ENCODE data around the gene NHSL2.

NHSL2 gene

DNA sequence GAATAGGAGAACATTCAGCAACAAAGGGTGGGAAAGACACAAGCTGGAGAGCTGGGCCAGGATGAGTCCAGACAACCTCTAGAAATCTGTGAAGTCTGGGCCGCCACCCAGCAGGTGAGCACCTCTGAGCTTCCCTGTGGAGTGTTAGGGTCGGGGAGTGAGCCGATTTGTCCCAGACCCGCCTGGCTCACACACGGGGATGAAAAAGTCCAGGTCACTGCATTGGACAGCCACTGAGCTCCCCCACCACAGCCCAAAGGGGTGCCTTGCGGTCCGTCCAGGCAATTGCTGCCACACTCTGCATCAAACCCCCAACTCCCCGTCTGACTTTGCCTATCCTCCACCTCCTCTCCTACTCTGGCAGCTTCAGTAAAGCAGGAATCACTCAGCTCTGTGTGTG lies 38.7 kb downstream of the NHSL2 start:
- H3K27me3 ChIP-seq (ENCODE audit: low read depth, low read length) = peaks cover under 1% of the 10 kb centered on the region; the same call in 1 of the 2 replicates
- no peak overlapping the region for H3K27ac ChIP-seq (ENCODE audit: low read length)
- H3K9ac ChIP-seq (ENCODE audit: low read length) = no peak overlapping the region
- no peaks in the 10 kb centered on the region for H3K9me3 ChIP-seq (ENCODE audit: insufficient read depth, low read length)
- H4K20me1 ChIP-seq (ENCODE audit: insufficient read depth, low read length) = no peaks in the 10 kb centered on the region
- no peaks in the 10 kb centered on the region for H3K4me1 ChIP-seq (ENCODE audit: low read length)
- H2AFZ ChIP-seq (ENCODE audit: low read depth, low read length) = no peak overlapping the region
- H3K79me2 ChIP-seq (ENCODE audit: low read length) = no peaks in the 10 kb centered on the region
- no peak for TF ChIP-seq EZH2phosphoT487 (IDR thresholded peaks at IDR 0.05; ENCODE audit: low read depth)
- TF ChIP-seq, protein P1, sequence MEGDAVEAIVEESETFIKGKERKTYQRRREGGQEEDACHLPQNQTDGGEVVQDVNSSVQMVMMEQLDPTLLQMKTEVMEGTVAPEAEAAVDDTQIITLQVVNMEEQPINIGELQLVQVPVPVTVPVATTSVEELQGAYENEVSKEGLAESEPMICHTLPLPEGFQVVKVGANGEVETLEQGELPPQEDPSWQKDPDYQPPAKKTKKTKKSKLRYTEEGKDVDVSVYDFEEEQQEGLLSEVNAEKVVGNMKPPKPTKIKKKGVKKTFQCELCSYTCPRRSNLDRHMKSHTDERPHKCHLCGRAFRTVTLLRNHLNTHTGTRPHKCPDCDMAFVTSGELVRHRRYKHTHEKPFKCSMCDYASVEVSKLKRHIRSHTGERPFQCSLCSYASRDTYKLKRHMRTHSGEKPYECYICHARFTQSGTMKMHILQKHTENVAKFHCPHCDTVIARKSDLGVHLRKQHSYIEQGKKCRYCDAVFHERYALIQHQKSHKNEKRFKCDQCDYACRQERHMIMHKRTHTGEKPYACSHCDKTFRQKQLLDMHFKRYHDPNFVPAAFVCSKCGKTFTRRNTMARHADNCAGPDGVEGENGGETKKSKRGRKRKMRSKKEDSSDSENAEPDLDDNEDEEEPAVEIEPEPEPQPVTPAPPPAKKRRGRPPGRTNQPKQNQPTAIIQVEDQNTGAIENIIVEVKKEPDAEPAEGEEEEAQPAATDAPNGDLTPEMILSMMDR (IDR thresholded peaks at IDR 0.05; ENCODE audit: low read depth, low read length) = no peak
- H3K4me3 ChIP-seq (ENCODE audit: low read length) = no peak overlapping the region
- no peaks in the 10 kb centered on the region for H3K36me3 ChIP-seq (replicated peaks; ENCODE audit: low read depth, low read length)
- H3K4me2 ChIP-seq (ENCODE audit: low read length) = no peak overlapping the region

DNA sequence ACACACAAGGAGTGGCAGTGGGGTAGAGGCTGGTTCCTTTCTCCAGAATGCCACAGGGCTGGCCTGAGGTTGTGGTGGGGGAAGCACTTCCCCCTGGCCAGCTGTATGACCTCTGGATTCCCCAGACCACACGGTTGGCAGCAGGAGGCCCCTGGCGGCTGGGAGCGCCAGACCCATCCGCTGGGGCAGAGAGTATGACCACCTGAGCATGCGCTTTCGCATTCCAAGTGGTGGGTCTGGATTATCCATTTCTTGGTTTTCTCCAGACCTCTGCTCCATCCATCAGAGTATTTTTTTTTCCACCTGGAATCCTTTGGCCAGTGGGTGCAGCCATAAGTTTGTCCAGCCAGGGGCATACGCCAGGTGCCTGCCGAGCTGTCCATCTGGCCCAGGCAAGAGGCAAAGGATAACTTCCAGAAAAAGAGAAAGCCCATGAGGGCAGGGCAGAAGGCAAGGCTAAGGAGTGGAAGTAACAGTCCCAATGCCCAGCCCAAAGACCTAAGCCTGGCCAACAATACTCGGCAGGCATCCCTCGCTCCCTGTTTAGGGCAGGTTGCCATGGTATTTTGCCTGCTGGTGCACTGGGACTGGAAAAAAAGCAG lies 39.3 kb downstream of the NHSL2 start:
- TF ChIP-seq EZH2phosphoT487 (IDR thresholded peaks at IDR 0.05; ENCODE audit: low read depth) = no peak
- TF ChIP-seq, protein P1 (IDR thresholded peaks at IDR 0.05; ENCODE audit: low read depth, low read length) = no peak
- Histone ChIP-seq H3K9me3 (ENCODE audit: insufficient read depth, low read length) (no peaks in the 10 kb centered on the region), H3K79me2 (ENCODE audit: low read length) (no peaks in the 10 kb centered on the region), H3K36me3 (replicated peaks; ENCODE audit: low read depth, low read length) (no peaks in the 10 kb centered on the region), H3K27me3 (ENCODE audit: low read depth, low read length) (no peaks in the 10 kb centered on the region), H3K4me3 (ENCODE audit: low read length) (no peak overlapping the region), H4K20me1 (ENCODE audit: insufficient read depth, low read length) (no peaks in the 10 kb centered on the region), H3K4me2 (ENCODE audit: low read length) (no peak overlapping the region), H3K4me1 (ENCODE audit: low read length) (no peaks in the 10 kb centered on the region), H2AFZ (ENCODE audit: low read depth, low read length) (no peak overlapping the region), H3K27ac (ENCODE audit: low read length) (no peak overlapping the region), H3K9ac (ENCODE audit: low read length) (no peak overlapping the region)

DNA sequence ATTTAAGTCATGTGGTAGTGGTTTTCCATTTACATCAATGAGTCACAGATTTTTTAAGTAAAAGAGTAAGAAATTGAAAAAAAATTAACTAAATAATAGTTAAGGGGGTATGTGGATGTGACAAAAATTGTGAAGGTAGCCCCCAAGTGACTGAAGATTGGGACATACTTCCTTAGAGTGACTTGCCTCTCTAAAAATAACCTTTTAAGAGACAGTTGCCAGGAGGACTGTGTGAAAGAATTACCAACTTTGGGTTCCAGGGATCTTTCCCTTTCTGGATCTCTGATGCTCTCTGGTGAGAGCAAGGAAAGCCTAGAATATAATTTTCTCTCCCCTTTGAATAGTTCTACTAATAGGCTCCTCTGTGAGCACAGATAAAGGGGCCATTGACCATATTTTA lies 42.7 kb downstream of the NHSL2 start:
- Histone ChIP-seq H3K27me3 (ENCODE audit: low read depth, low read length) (no peaks in the 10 kb centered on the region), H3K4me3 (ENCODE audit: low read length) (no peak overlapping the region), H4K20me1 (ENCODE audit: insufficient read depth, low read length) (no peaks in the 10 kb centered on the region), H3K79me2 (ENCODE audit: low read length) (no peaks in the 10 kb centered on the region), H3K4me2 (ENCODE audit: low read length) (no peak overlapping the region), H3K9ac (ENCODE audit: low read length) (no peak overlapping the region), H3K27ac (ENCODE audit: low read length) (no peak overlapping the region), H2AFZ (ENCODE audit: low read depth, low read length) (no peak overlapping the region), H3K9me3 (ENCODE audit: insufficient read depth, low read length) (no peaks in the 10 kb centered on the region), H3K4me1 (ENCODE audit: low read length) (no peaks in the 10 kb centered on the region), H3K36me3 (replicated peaks; ENCODE audit: low read depth, low read length) (no peaks in the 10 kb centered on the region)
- TF ChIP-seq, protein P1 (IDR thresholded peaks at IDR 0.05; ENCODE audit: low read depth, low read length) = no peak
- no peak for TF ChIP-seq EZH2phosphoT487 (IDR thresholded peaks at IDR 0.05; ENCODE audit: low read depth)

DNA sequence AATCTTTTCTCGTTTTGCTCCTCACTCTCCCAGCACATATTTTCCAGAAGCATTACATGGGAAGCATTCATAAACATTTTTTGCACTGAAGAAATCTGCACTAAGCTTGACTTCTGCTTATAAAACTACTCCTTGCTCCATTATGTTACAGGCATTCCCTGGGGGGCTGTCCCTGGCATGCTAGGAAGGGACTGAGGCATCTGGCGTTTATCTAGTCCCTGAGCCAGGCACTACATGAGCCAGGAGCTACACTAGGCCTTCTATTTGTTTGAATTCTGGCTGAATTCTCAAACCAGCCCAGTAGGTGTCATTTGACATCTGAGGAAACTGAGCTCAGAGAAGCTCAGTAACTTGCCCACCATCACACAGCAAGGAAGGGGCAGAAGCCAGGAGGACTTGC lies 43.3 kb downstream of the NHSL2 start:
- Histone ChIP-seq H3K36me3 (replicated peaks; ENCODE audit: low read depth, low read length) (no peaks in the 10 kb centered on the region), H3K4me1 (ENCODE audit: low read length) (no peaks in the 10 kb centered on the region), H3K9me3 (ENCODE audit: insufficient read depth, low read length) (no peaks in the 10 kb centered on the region), H3K27ac (ENCODE audit: low read length) (no peak overlapping the region), H3K27me3 (ENCODE audit: low read depth, low read length) (no peaks in the 10 kb centered on the region), H3K79me2 (ENCODE audit: low read length) (no peaks in the 10 kb centered on the region), H2AFZ (ENCODE audit: low read depth, low read length) (no peak overlapping the region), H4K20me1 (ENCODE audit: insufficient read depth, low read length) (no peaks in the 10 kb centered on the region), H3K4me2 (ENCODE audit: low read length) (no peak overlapping the region), H3K4me3 (ENCODE audit: low read length) (no peak overlapping the region), H3K9ac (ENCODE audit: low read length) (no peak overlapping the region)
- TF ChIP-seq, protein P1 (IDR thresholded peaks at IDR 0.05; ENCODE audit: low read depth, low read length) = no peak
- TF ChIP-seq EZH2phosphoT487 (IDR thresholded peaks at IDR 0.05; ENCODE audit: low read depth) = no peak
